Measurements from ENCODE around the gene NR2E1.

DNA sequence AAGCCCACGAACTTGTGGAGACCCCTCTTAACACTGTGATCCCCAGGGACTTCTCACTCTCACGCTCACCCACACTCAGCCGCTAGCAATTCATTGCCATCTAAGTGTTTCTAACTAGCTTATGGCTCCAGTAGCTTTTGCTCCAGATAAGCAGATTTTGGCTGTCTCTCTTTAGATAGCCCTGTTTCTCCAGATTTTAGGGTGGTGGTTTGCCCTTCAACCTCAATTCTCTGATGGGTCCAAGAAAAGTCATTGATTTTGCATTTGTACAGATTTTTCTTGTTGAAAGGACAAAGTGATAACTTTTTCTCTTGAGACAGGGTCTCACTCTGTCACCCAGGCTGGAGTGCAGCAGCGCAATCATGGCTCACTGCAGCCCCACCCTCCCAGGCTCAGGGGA, 41.2 kb downstream of the NR2E1 start:
- no peak for TF ChIP-seq CTCF (conservative IDR thresholded peaks at IDR 0.05; ENCODE audit: low read length)
- no peak for TF ChIP-seq EZH2phosphoT487 (IDR thresholded peaks at IDR 0.05; ENCODE audit: borderline replicate concordance)
